GM21619 (cell line): Measurements from ENCODE around the gene DUS1L.

Source experiments
- ATAC-seq: cut with Tn5 transposase; IDR thresholded peaks from one replicate; pipeline ENCODE4 v1.9.1; 2021; ENCODE audit not compliant: unreplicated experiment

DUS1L gene

GRCh38 chr17:82088838-82089722 lies 23.5 kb upstream of the DUS1L start:
- no peak for ATAC-seq

- no peak for ATAC-seq
Measured at GRCh38 chr17:82087961-82088837, 22.6 kb upstream of the DUS1L start.

DNA sequence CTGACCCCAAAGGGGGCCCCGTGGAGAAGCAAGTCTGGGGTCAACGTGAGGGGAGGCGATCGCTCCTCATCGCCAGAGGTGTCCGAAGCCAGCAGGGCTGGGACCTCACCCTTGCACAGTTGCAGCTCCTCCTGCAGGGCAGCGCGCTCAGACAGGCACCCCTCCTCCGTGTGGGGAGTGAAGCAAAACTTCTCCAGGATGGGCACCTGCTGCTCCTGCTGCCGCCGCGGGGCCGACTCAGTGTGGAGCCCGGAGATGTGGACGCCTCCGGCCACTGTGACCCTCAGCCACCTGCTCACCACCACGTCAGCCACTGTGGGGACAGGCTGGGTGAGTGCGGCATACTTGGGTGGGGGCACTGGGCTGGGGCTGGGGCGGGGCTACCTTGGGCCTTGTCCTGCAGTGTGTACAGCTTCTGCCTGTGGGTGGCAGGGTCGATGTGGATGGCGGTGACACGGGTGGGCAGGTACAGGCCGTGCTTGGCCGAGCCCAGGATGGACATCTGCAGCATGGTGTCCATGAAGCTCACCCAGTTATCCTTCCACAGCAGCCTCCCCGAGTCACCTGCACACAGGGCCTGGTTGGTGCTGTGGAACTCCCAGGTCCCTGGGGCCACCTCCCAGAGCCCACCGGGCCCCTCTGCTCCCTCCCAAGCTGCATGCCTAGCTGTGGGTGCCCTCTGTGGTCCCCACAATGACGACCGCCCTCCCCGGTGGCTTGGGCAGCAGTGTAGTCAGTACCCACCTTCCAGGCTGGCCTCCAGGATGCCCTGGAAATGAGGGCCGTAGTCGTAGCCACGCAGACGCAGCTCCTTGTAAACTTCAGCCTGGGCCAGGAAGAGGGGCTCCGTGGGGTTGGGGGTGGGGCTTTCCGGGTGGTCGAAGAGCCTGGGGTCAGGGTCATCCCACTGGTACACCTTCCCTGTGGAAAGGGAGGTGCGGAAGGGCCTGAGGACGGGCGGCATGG lies 21.6 kb upstream of the DUS1L start:
- no peak for ATAC-seq

DNA sequence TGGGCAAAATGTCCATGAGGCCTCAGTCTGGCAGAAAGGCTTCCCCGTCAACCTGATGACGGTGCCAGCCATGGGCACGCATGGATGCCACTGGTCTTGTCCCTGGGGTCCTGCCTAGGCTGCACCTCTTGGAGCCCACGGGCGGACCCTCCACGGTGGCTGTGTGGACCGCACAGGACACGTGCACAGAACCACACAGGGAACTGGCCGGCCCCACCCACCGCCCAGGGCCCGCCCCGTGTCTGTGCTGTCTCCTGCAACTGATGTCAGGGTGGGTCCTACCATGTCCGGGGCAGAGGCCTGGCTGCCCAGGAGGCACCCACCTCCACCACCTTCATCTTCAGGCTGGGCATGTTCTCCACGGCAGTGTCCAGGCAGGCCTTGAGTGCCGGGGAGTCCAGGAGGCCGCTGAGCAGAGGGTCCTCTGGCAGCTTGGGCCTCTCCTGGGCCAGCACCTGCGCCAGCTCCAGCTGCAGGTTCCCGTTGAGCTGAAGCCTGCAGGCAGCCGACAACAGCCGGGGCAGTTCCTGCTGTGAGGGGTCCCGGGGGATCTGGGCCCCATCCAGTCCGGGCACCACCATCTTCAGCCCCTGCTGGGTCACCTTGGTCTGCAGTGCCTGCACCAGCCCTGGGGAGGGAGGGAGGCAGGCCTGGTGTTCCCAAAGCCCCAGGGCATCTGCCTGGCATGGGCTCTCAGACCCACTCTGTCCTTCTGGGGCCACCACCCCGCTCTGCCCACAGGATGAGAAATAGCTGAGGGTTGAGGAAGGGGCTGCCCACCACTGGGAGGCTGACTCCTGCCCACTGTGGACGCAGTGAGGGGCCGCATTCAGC lies 20.5 kb upstream of the DUS1L start:
- no peak for ATAC-seq

DNA sequence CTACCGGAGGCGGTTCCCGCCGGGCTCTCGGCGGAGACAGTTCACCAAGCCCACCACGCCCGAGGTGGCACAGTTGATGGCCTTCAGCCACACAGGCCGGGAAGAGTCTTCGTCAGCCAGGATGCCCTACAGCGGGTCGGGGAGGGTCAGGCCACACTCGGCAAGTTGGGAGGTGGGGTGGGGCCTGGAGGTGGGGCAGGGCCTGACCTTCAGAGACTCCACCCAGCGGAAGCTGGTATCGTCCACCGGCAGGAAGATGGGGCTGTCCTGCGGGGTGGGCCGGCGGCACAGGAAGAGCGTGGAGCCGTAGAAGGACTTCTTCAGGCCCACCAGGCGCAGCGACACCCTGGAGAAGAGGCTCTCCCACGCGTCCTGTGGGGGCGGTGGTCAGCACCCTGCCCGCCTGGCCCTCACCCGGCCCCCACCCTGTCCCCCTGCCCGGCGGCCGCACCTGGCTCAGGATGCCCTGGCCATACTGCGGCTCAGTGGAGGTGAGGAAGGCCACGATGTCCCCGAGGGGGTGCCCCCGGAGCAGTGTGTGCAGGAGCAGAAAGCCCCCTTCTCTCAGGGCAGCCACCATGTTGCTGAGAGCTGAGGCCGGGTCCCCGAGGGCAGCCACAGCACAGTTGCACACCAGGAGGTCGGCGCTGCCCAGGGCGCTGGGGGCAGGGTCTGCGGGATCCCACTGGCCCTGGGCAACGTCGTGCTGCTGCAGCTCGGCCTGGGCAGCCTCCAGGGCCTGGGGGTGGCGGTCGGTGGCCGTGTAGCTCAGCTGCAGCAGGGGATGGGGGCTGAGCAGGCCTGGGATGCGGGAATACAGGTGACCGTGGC lies 19.6 kb upstream of the DUS1L start:
- ATAC-seq: no peak

GRCh38 chr17:82084373-82085030 lies 18.9 kb upstream of the DUS1L start:
- ATAC-seq: no peak

- ATAC-seq: no peak
Measured at GRCh38 chr17:82083533-82084359, 18.1 kb upstream of the DUS1L start.

DNA sequence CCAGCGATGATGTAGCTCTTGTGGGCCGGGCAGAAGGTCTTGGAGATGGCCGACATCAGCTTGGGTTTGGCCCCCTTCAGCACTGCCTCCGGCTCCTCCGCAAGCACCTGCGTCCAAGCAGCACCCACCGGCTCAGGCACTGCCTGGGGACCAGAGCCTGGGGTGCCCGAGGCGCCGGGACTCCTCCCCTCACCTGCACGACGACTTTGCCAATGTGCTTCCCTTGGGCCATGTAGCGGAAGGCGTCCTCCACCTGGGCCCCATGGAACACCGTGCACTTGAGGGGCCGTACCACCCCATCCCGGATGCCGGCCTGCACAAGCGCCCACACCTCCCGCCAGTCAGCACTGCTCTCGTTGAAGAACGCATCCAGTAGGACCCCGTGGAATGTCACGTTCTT lies 17.4 kb upstream of the DUS1L start:
- no peak for ATAC-seq

GRCh38 chr17:82082456-82082855 lies 16.9 kb upstream of the DUS1L start:
- no peak for ATAC-seq

GRCh38 chr17:82081966-82082365 lies 16.4 kb upstream of the DUS1L start:
- ATAC-seq: no peak

- no peak for ATAC-seq
Measured at GRCh38 chr17:82081546-82081945, 15.9 kb upstream of the DUS1L start.

DNA sequence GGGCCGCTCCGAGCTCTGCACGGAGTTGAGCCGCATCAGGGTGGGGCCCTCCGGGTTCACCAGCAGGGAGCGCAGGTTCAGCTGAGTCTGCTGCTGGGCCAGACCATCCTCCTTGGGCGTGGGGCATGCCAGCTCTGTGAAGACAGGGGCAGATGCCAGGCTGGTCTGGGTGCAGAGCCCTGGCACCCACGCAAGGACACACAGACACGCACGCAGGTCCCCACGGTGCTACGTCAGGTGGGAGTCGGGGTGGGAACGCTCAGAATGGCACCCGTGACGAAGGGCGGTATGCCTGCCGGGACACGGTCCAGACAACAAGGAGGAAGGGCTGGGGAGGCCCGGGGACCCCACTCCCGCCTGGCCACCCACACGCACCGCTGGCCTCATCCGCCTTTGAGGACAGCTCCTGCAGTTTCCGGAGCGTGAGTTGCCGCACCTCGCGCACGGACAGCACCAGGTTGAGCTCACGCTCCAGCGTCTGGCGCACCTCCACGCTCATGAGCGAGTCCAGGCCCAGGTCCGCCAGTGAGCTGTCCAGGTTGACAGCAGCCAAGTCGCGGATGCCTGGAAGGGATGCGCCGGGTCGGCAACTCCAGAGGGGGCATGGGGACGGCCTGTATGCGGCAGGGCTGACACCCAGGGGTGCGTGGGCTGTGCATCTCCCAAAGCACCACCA lies 15.3 kb upstream of the DUS1L start:
- ATAC-seq: no peak

GRCh38 chr17:82080048-82080788 lies 14.6 kb upstream of the DUS1L start:
- ATAC-seq: no peak

GRCh38 chr17:82079001-82079677 lies 13.5 kb upstream of the DUS1L start:
- no peak for ATAC-seq

DNA sequence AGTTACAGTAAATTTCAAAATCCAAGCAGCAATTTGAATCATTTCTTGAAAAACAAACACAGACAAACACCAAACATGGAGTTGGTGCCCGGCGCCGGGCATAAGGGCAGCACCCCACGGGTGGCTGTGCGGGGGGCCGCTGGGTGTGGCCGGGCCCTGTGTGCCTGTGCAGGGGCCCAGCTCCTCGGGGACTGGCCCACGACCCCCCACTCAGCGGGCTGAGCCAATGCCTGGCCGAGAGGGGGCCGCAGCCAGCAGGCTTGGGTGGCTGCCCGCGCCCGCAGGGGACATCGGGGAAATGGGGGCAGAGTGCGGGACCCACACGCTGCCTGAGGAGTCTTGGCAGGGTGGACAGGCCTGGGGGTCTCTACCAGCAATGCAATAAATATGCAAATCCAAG lies 12.8 kb upstream of the DUS1L start:
- ATAC-seq: no peak
